NOMO-1 (cell line): ENCODE data around the gene ITGB7.

Experiments
- DNase-seq, 2 experiments: peaks; one replicate each; lab custom pipeline; 2025; ENCODE audit not compliant: unreplicated experiment in 2 of 2; lab: John Stamatoyannopoulos, UW

Gene ITGB7

GRCh38 chr12:53231671-53231920, 24.5 kb upstream of the ITGB7 start:
- no peak for DNase-seq

GRCh38 chr12:53230108-53230845, 23.2 kb upstream of the ITGB7 start:
- no peak for DNase-seq

GRCh38 chr12:53229454-53229853, 22.4 kb upstream of the ITGB7 start:
- no peak for DNase-seq

DNA sequence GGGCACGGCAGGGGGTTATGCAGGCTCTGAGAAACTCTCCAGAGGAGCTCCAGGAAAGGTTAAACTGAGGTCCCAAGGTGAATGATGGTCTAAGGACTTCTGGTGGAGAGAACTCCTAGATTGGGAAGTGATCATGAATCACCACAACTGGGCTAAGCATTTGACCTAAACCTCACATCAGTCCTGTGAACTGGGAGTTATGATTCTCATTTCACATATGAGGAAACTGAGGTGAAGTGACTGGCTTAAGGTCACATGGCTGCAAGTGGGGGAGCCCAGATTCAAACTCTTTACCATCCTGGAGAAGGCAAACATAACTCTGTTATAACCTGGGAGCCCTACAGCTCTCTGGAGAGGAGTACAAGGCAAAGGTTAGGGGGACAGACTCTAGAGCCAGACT, 20.8 kb upstream of the ITGB7 start:
- DNase-seq = no peak

DNA sequence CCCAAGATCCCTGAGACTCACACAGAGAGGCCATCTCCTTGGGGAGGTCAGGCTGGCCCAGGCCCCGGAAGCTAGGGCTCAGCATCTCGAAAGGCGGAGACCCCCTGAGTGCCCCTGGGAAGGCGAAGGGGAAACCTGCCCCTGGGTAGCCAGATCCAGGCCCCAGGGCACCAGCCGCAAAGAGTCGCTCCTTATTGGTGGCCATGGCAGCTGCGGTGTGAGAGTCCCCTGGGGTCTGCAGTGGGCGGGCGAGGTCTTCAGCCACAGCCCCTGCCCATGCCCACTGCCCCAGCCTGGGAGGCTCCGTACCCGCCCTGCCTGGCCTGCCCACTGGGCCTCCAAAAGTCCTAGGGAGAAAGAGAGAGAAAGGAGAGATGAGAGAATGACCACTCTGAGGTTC, 20.3 kb upstream of the ITGB7 start:
- no peak for DNase-seq

- no peak for DNase-seq
These were observed 19.8 kb upstream of the ITGB7 start for GRCh38 chr12:53226815-53227214.

- DNase-seq = no peak
These were observed 18.8 kb upstream of the ITGB7 start for GRCh38 chr12:53225635-53226424.

GRCh38 chr12:53224897-53225634, 18.0 kb upstream of the ITGB7 start:
- DNase-seq = no peak

GRCh38 chr12:53224061-53224896, 17.2 kb upstream of the ITGB7 start:
- DNase-seq = no peak

GRCh38 chr12:53223389-53224060, 16.5 kb upstream of the ITGB7 start:
- peak; percentile 16 to 35 for DNase-seq

GRCh38 chr12:53222806-53223261, 15.8 kb upstream of the ITGB7 start:
- DNase-seq = no peak

GRCh38 chr12:53222170-53222721, 15.2 kb upstream of the ITGB7 start:
- DNase-seq = no peak

- DNase-seq = peak; percentile 62 to 63
These were observed 14.4 kb upstream of the ITGB7 start for GRCh38 chr12:53221203-53222080.

GRCh38 chr12:53220694-53221202, 13.7 kb upstream of the ITGB7 start:
- DNase-seq = peak; percentile 88 to 95

DNA sequence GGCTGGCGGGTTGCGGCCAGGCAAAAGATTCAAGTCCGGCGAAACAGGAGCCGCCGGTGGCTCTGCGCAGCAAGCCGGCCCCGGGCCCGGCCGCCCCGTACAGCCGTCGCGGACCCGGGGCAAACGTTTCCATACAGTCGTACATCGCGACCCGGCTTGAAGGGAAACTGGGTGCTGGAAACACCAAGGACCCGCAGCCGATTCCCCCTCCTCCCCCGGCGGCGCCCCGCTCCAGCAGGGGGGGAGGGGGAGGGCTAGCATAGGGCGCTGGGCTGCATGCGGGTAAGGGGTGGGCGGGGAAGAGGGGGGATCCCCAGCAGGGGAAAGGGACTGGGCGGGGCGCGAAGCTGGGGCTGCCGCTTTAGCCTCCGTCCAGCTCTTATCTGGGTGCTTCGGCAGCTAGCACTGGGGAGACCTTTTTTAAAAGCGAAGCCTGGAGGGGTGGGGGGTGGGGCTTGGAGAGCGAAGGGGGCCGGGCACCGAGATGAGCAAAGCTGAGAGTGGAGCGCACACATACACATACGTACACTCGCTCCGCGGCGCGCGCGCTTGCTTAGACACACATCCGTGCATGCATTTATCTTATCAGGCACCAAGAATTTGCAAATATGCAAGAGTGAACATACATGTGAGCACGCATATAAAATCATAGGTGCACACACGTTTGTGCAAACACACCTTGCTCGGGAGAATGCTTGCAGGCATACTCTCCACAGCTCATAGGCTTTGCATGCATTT, 13.1 kb upstream of the ITGB7 start:
- peak; percentile 59 to 71 for DNase-seq

- peak; percentile 19 to 31 for DNase-seq
These were observed 12.4 kb upstream of the ITGB7 start for GRCh38 chr12:53219292-53219955.

GRCh38 chr12:53218551-53219291, 11.7 kb upstream of the ITGB7 start:
- DNase-seq = no peak
